Measurements from ENCODE around the gene ACRV1. TPM values are rescaled to one million over a fixed set of nuclear protein-coding genes. Genes with fewer than 3 reads are reported as not detected.

ACRV1 gene
- total RNA-seq, 2 donors from 2014 or later: not detected

DNA sequence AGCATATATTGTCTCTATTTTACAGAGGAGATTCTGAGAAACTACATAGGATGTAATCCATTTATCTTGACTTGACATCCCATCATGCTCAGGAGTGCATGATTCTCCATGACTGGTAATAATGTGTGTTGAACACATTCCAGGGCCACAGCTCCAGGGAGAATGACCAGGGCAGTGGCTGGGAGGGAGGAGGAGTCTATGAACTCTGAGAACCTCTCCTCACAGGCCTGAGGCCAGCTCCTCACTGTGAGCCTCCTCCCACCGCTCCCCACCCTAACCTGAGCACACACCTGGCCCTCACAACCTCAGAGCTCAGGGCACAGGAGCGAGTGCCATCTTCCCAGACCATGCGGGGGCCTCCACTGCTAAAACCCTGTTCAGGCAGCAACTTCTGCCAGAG is 8.0 kb upstream of the ACRV1 start:
- Histone ChIP-seq H3K27ac (no peak overlapping the region), H3K9me3 (no peaks in the 10 kb centered on the region), H3K27me3 (replicated peaks; ENCODE audit: insufficient read depth) (no peaks in the 10 kb centered on the region), H3K4me3 (no peak overlapping the region), H3K4me1 (ENCODE audit: control insufficient read depth in 1 of 2, low read depth in 2 of 2) (no peaks in the 10 kb centered on the region), H3K36me3 (no peaks in the 10 kb centered on the region)
- TF ChIP-seq CTCF (IDR thresholded peaks at IDR 0.05): no peak
- no peak for DNase-seq (ENCODE audit: low spot score)
- ATAC-seq (ENCODE audit: insufficient number of reproducible peaks, low FRiP score, low read depth): no peak

- no peaks in the 10 kb centered on the region for H3K27me3 ChIP-seq (replicated peaks; ENCODE audit: insufficient read depth)
- ATAC-seq (ENCODE audit: insufficient number of reproducible peaks, low FRiP score, low read depth): no peak
- TF ChIP-seq CTCF (IDR thresholded peaks at IDR 0.05): no peak
- H3K4me3 ChIP-seq: no peak overlapping the region
- H3K27ac ChIP-seq: no peak overlapping the region
- no peaks in the 10 kb centered on the region for H3K36me3 ChIP-seq
- no peak for DNase-seq (ENCODE audit: low spot score)
- no peaks in the 10 kb centered on the region for H3K9me3 ChIP-seq
- H3K4me1 ChIP-seq (ENCODE audit: control insufficient read depth in 1 of 2, low read depth in 2 of 2): no peaks in the 10 kb centered on the region
These were observed 7.4 kb upstream of the ACRV1 start for GRCh38 chr11:125688066-125688465.

DNA sequence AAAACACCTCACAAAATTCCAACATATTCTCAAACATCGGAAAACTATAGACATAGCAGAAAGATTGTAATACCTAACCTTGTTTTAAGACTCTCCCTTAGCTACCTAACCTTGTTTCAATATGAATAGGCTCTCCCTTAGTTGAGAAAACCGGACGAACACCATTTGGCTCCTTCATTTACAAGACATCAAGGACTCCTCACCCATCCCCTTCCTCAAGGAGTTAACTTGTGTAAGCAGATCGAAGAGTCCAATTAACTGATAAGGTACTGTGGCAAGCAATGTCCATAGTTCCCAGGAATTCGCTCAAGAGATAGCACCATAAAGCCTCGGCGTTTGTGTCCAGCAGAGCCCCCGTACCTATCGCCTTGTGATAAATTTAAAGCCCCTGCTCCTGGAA is 4.6 kb upstream of the ACRV1 start:
- H3K36me3 ChIP-seq: no peaks in the 10 kb centered on the region
- H3K4me1 ChIP-seq (ENCODE audit: control insufficient read depth in 1 of 2, low read depth in 2 of 2): no peaks in the 10 kb centered on the region
- H3K9me3 ChIP-seq: no peaks in the 10 kb centered on the region
- no peak overlapping the region for H3K4me3 ChIP-seq
- no peak for ATAC-seq (ENCODE audit: insufficient number of reproducible peaks, low FRiP score, low read depth)
- no peak overlapping the region for H3K27ac ChIP-seq
- DNase-seq (ENCODE audit: low spot score): no peak
- no peaks in the 10 kb centered on the region for H3K27me3 ChIP-seq (replicated peaks; ENCODE audit: insufficient read depth)
- no peak for TF ChIP-seq CTCF (IDR thresholded peaks at IDR 0.05)

DNA sequence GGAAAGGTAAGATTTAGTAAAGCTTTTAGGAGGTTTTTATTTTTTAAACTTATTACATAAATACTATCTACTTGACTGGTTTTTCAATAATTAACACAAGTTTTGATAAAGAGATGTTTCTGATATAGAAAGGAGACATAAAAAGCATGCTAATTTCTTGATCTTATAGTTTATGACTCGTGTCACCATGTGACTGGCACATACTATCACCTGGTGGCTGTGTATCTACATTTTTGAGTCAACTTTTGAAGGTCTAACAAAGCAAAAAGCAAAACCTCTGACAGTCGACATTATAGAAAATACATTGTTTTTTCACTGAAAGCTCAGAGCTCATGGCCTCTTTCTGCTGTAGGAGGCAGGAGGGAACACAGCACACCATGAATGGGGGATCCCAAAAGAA is 810 bp downstream of the ACRV1 start:
- Histone ChIP-seq H3K27me3 (replicated peaks; ENCODE audit: insufficient read depth) (no peaks in the 10 kb centered on the region), H3K27ac (no peak overlapping the region), H3K9me3 (no peaks in the 10 kb centered on the region), H3K4me1 (ENCODE audit: control insufficient read depth in 1 of 2, low read depth in 2 of 2) (no peaks in the 10 kb centered on the region), H3K4me3 (no peak overlapping the region), H3K36me3 (no peaks in the 10 kb centered on the region)
- no peak for DNase-seq (ENCODE audit: low spot score)
- TF ChIP-seq CTCF (IDR thresholded peaks at IDR 0.05): no peak
- ATAC-seq (ENCODE audit: insufficient number of reproducible peaks, low FRiP score, low read depth): no peak

DNA sequence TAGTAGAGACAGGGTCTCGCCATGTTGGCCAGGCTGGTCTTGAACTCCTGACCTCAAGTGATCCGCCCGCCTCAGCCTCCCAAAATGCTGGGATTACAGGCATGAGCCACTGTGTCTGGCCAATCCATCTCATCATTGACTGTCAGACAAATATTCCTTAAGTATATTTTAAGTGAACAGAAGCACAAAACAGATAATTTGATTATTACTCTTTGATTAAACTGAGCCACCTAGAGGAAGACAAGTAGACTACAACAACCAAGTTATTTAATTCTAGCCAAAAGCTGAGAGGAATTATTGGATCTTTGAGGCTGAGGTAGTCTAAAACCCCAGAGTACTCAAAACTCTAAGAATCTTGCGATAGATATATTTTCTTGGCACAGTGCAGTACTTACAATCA is 1.2 kb downstream of the ACRV1 start:
- no peaks in the 10 kb centered on the region for H3K27me3 ChIP-seq (replicated peaks; ENCODE audit: insufficient read depth)
- TF ChIP-seq CTCF (IDR thresholded peaks at IDR 0.05): no peak
- H3K9me3 ChIP-seq: no peaks in the 10 kb centered on the region
- H3K36me3 ChIP-seq: no peaks in the 10 kb centered on the region
- no peak overlapping the region for H3K27ac ChIP-seq
- no peak overlapping the region for H3K4me3 ChIP-seq
- H3K4me1 ChIP-seq (ENCODE audit: control insufficient read depth in 1 of 2, low read depth in 2 of 2): no peaks in the 10 kb centered on the region
- DNase-seq (ENCODE audit: low spot score): no peak
- ATAC-seq (ENCODE audit: insufficient number of reproducible peaks, low FRiP score, low read depth): no peak

All from thoracic aorta (tissue), 2 donors.